GM21528 (cell line): ENCODE results near the gene CLEC4G.
A peak's percentile ranks its signal among the peaks of the same experiment; 100 is the strongest.
"Not testable (repeated sequence)": the region's sequence is repeated elsewhere in the genome, so short reads cannot be mapped to it uniquely, and the experiment has no call there.

Source experiments
- ATAC-seq: cut with Tn5 transposase; IDR thresholded peaks from one replicate; pipeline ENCODE4 v1.9.1; 2021; ENCODE audit warnings: mild to moderate bottlenecking, moderate library complexity; ENCODE audit not compliant: unreplicated experiment, low FRiP score

The CLEC4G gene

GRCh38 chr19:7746903-7747884, 15.3 kb upstream of the CLEC4G start, which contains the start of gene CD209:
CD209 (minus strand) TSS chr19:7747534; CDS start chr19:7747511, 23 bp downstream.
- no peak for ATAC-seq

GRCh38 chr19:7746306-7746705, 14.4 kb upstream of the CLEC4G start:
- ATAC-seq = not testable (repeated sequence)

GRCh38 chr19:7744871-7745650, 13.2 kb upstream of the CLEC4G start:
- no peak for ATAC-seq

- ATAC-seq = no peak
Measured at GRCh38 chr19:7744199-7744786, 12.4 kb upstream of the CLEC4G start.

- ATAC-seq = peak; percentile 50
Measured at GRCh38 chr19:7743425-7743841, 11.5 kb upstream of the CLEC4G start.

GRCh38 chr19:7742991-7743390, 11.1 kb upstream of the CLEC4G start:
- ATAC-seq = no peak

- ATAC-seq = no peak
Measured at GRCh38 chr19:7742575-7742974, 10.7 kb upstream of the CLEC4G start.

GRCh38 chr19:7740682-7741054, 8.8 kb upstream of the CLEC4G start:
- ATAC-seq = no peak

- no peak for ATAC-seq
Measured at GRCh38 chr19:7739801-7740681, 8.1 kb upstream of the CLEC4G start.

GRCh38 chr19:7739211-7739755, 7.4 kb upstream of the CLEC4G start:
- ATAC-seq = no peak

- no peak for ATAC-seq
Measured at GRCh38 chr19:7738023-7738422, 6.1 kb upstream of the CLEC4G start.

GRCh38 chr19:7737215-7737614, 5.3 kb upstream of the CLEC4G start:
- no peak for ATAC-seq

- ATAC-seq = no peak
Measured at GRCh38 chr19:7736148-7736547, 4.2 kb upstream of the CLEC4G start.

- ATAC-seq = no peak
Measured at GRCh38 chr19:7734220-7735203, 2.6 kb upstream of the CLEC4G start.

- ATAC-seq = no peak
Measured at GRCh38 chr19:7733376-7733775, 1.5 kb upstream of the CLEC4G start.

GRCh38 chr19:7731615-7732014, 295 bp downstream of the CLEC4G start:
- no peak for ATAC-seq

GRCh38 chr19:7731218-7731595, 703 bp downstream of the CLEC4G start:
- ATAC-seq = no peak
